Endothelial cell (in vitro differentiated cells): ENCODE results near the gene LRRFIP1. TPM values are rescaled to one million over a fixed set of nuclear protein-coding genes. Genes with fewer than 3 reads are reported as not detected.
"Not testable (repeated sequence)": the region's sequence is repeated elsewhere in the genome, so short reads cannot be mapped to it uniquely, and the experiment has no call there.

ENCODE experiments used
- DNase-seq: peaks from one replicate; pipeline ENCODE4 v3.0.0; 2021; ENCODE audit warnings: low spot score
- H3K27ac Mint-ChIP-seq: one replicate; pipeline ENCODE4 v1.8.0; 2021; ENCODE audit warnings: mixed read lengths, inconsistent platforms; ENCODE audit not compliant: unreplicated experiment
- H3K27me3 Mint-ChIP-seq: one replicate; pipeline ENCODE4 v1.8.0; 2021; ENCODE audit warnings: mild to moderate bottlenecking, moderate library complexity, mixed read lengths, inconsistent platforms; ENCODE audit not compliant: unreplicated experiment
- H3K36me3 Mint-ChIP-seq: one replicate; pipeline ENCODE4 v1.8.0; 2021; ENCODE audit warnings: mild to moderate bottlenecking, low read depth, mixed read lengths, inconsistent platforms; ENCODE audit not compliant: unreplicated experiment
- H3K4me1 Mint-ChIP-seq: one replicate; pipeline ENCODE4 v1.8.0; 2021; ENCODE audit warnings: mild to moderate bottlenecking, mixed read lengths, inconsistent platforms; ENCODE audit not compliant: unreplicated experiment
- H3K4me3 Mint-ChIP-seq: one replicate; pipeline ENCODE4 v1.8.0; 2021; ENCODE audit warnings: mild to moderate bottlenecking, mixed read lengths, inconsistent platforms; ENCODE audit not compliant: unreplicated experiment
- H3K9me3 Mint-ChIP-seq: one replicate; pipeline ENCODE4 v1.8.0; 2021; ENCODE audit warnings: mixed read lengths, inconsistent platforms; ENCODE audit not compliant: unreplicated experiment
- CTCF ChIP-seq: fragments of 200-600 bp; sonication (generic); IDR thresholded peaks from one replicate; pipeline ENCODE4 v1.5.0; 2021; ENCODE audit warnings: antibody characterized with exemption; ENCODE audit not compliant: unreplicated experiment
- total RNA-seq: library from RNA; stranded (reverse); fragmentation: NEBNext Ultra II Directional; extraction: Animal tissue kit (Norgen Biotek cat#: 25700); gene quantifications from one replicate; pipeline ENCODE4 v1.2.1, GENCODE V29; 2021; ENCODE audit not compliant: unreplicated experiment

Gene LRRFIP1
- total RNA-seq, 1 donor from 2014 or later = 105 TPM

- Mint-ChIP-seq H3K27me3 (peaks cover 7% of the 10 kb centered on the region), H3K9me3 (no peaks in the 10 kb centered on the region), H3K36me3 (peaks cover 51% of the 10 kb centered on the region), H3K4me1 (no peaks in the 10 kb centered on the region), H3K27ac (no peak overlapping the region), H3K4me3 (no peak overlapping the region)
- DNase-seq = no peak
- TF ChIP-seq CTCF = no peak
Observed at GRCh38 chr2:237779521-237779920, 152.1 kb downstream of the LRRFIP1 start.

- Mint-ChIP-seq H3K27ac (no peak overlapping the region), H3K4me1 (no peaks in the 10 kb centered on the region), H3K4me3 (peak overlapping the region; percentile 39), H3K36me3 (peaks cover 52% of the 10 kb centered on the region), H3K9me3 (peaks cover 11% of the 10 kb centered on the region), H3K27me3 (peaks cover 9% of the 10 kb centered on the region)
- no peak for TF ChIP-seq CTCF
- DNase-seq = no peak
Observed at GRCh38 chr2:237782181-237782580, 154.8 kb downstream of the LRRFIP1 start.

- not testable (repeated sequence) for H3K27me3 Mint-ChIP-seq, DNase-seq, H3K4me1 Mint-ChIP-seq, H3K4me3 Mint-ChIP-seq, H3K27ac Mint-ChIP-seq
- H3K36me3 Mint-ChIP-seq = peaks cover 47% of the 10 kb centered on the region
- peaks cover 14% of the 10 kb centered on the region for H3K9me3 Mint-ChIP-seq
Observed at GRCh38 chr2:237783678-237784077, 156.3 kb downstream of the LRRFIP1 start.

GRCh38 chr2:237786936-237787335, 159.5 kb downstream of the LRRFIP1 start:
- Mint-ChIP-seq H3K4me1 (no peaks in the 10 kb centered on the region), H3K27ac (no peak overlapping the region), H3K4me3 (peak overlapping the region; percentile 37), H3K36me3 (peaks cover 31% of the 10 kb centered on the region), H3K9me3 (peaks cover 14% of the 10 kb centered on the region), H3K27me3 (peaks cover 8% of the 10 kb centered on the region)
- no peak for TF ChIP-seq CTCF
- DNase-seq = no peak

- H3K9me3 Mint-ChIP-seq = peaks cover 11% of the 10 kb centered on the region
- no peak for DNase-seq
- H3K27ac Mint-ChIP-seq = no peak overlapping the region
- TF ChIP-seq CTCF = no peak
- peaks cover 15% of the 10 kb centered on the region for H3K36me3 Mint-ChIP-seq
- no peaks in the 10 kb centered on the region for H3K4me1 Mint-ChIP-seq
- H3K4me3 Mint-ChIP-seq = no peak overlapping the region
- peaks cover 3% of the 10 kb centered on the region for H3K27me3 Mint-ChIP-seq
Observed at GRCh38 chr2:237790353-237790752, 163.0 kb downstream of the LRRFIP1 start.
